GM23338 (cell line): ENCODE data around the gene C22orf23. TPM values are rescaled to one million over a fixed set of nuclear protein-coding genes. Genes with fewer than 3 reads are reported as not detected.

Experiments used
- ATAC-seq: fragments of 200-7000 bp; cut with Tn5 transposase; 3 replicates; pipeline ENCODE4 v1.9.1; 2020
- DNase-seq: peaks from one replicate; pipeline ENCODE4 v3.0.0-alpha.2; 2015; ENCODE audit warnings: low spot score
- H2AFZ ChIP-seq: fragments of 200-600 bp; sonication (generic); 2 replicates; pipeline ENCODE4 v1.8.0; 2016; ENCODE audit warnings: antibody characterized with exemption, mild to moderate bottlenecking, moderate library complexity
- H3F3A ChIP-seq: fragments of 200-600 bp; sonication (generic); replicated peaks from 2 replicates; pipeline ENCODE4 v1.8.0; 2017; ENCODE audit warnings: antibody characterized with exemption, mixed run types, low read depth
- H3K27ac ChIP-seq: fragments of 200-600 bp; sonication (generic); 2 replicates; pipeline ENCODE4 v1.6.1; 2016; ENCODE audit warnings: low read depth
- H3K27me3 ChIP-seq: fragments of 200-600 bp; sonication (generic); 2 replicates; pipeline ENCODE4 v1.8.0; 2016; ENCODE audit warnings: mild to moderate bottlenecking, mixed run types, moderate library complexity; ENCODE audit not compliant: insufficient read depth
- H3K36me3 ChIP-seq: fragments of 200-600 bp; sonication (generic); 2 replicates; pipeline ENCODE4 v1.8.0; 2016; ENCODE audit warnings: mild to moderate bottlenecking; ENCODE audit not compliant: insufficient read depth
- H3K4me1 ChIP-seq: fragments of 200-600 bp; sonication (generic); 2 replicates; pipeline ENCODE4 v1.8.0; 2016; ENCODE audit warnings: mild to moderate bottlenecking, moderate library complexity; ENCODE audit not compliant: insufficient read depth
- H3K4me2 ChIP-seq: fragments of 200-600 bp; sonication (generic); 2 replicates; pipeline ENCODE4 v1.7.1; 2017; ENCODE audit warnings: mixed run types
- H3K4me3 ChIP-seq: fragments of 200-600 bp; sonication (generic); 2 replicates; pipeline ENCODE4 v1.6.1; 2016; ENCODE audit warnings: mixed run types
- H3K79me2 ChIP-seq: fragments of 200-600 bp; sonication (generic); replicated peaks from 2 replicates; pipeline ENCODE4 v1.8.0; 2017; ENCODE audit warnings: mild to moderate bottlenecking; ENCODE audit not compliant: insufficient read depth
- H3K9me2 ChIP-seq: fragments of 200-600 bp; sonication (generic); 2 replicates; pipeline ENCODE4 v1.8.0; 2017; ENCODE audit not compliant: insufficient read depth
- H4K20me1 ChIP-seq: fragments of 200-600 bp; sonication (generic); replicated peaks from 2 replicates; pipeline ENCODE4 v1.8.0; 2017; ENCODE audit warnings: mild to moderate bottlenecking; ENCODE audit not compliant: insufficient read depth
- H3K27ac Mint-ChIP-seq: 2 replicates; pipeline ENCODE4 v1.8.0; 2020; ENCODE audit warnings: inconsistent platforms, mild to moderate bottlenecking, moderate library complexity, mixed read lengths
- H3K27me3 Mint-ChIP-seq: 3 replicates; pipeline ENCODE4 v1.8.0; 2022; ENCODE audit warnings: low read depth, mild to moderate bottlenecking, moderate library complexity, mixed read lengths, inconsistent platforms; ENCODE audit not compliant: insufficient read depth, poor library complexity
- H3K36me3 Mint-ChIP-seq: 3 replicates; pipeline ENCODE4 v1.8.0; 2021; ENCODE audit warnings: low read depth, mild to moderate bottlenecking, inconsistent platforms, moderate library complexity, mixed read lengths
- H3K4me1 Mint-ChIP-seq: 3 replicates; pipeline ENCODE4 v1.8.0; 2020; ENCODE audit warnings: mild to moderate bottlenecking, inconsistent platforms, mixed read lengths
- H3K4me3 Mint-ChIP-seq: 3 replicates; pipeline ENCODE4 v1.8.0; 2021; ENCODE audit warnings: moderate library complexity, mild to moderate bottlenecking, inconsistent platforms, mixed read lengths
- H3K9me3 Mint-ChIP-seq: 3 replicates; pipeline ENCODE4 v1.8.0; 2020; ENCODE audit warnings: moderate library complexity, mild to moderate bottlenecking, inconsistent platforms, mixed read lengths
- CREB1 ChIP-seq: fragments of 250-450 bp; sonication (Bioruptor Pico); IDR thresholded peaks from 2 replicates; pipeline ENCODE4 v1.5.0; 2020; ENCODE audit warnings: low read depth, mild to moderate bottlenecking, moderate library complexity
- EZH2 ChIP-seq: fragments of 200-600 bp; sonication (generic); IDR thresholded peaks from one replicate; pipeline ENCODE4 v1.8.0; 2017; ENCODE audit warnings: antibody characterized with exemption, mild to moderate bottlenecking, low read depth; ENCODE audit not compliant: unreplicated experiment
- EZH2phosphoT487 ChIP-seq: fragments of 200-600 bp; sonication (generic); IDR thresholded peaks from one replicate; pipeline ENCODE4 v1.8.1; 2018; ENCODE audit warnings: antibody characterized with exemption; ENCODE audit not compliant: unreplicated experiment
- NANOG ChIP-seq: IDR thresholded peaks from 2 replicates; pipeline ENCODE4 v1.6.1; 2016; ENCODE audit warnings: antibody characterized with exemption, borderline replicate concordance
- POLR2AphosphoS5 ChIP-seq: IDR thresholded peaks from 2 replicates; pipeline ENCODE4 v1.6.1; 2016; ENCODE audit warnings: antibody characterized with exemption, low read depth
- ZNF331 ChIP-seq: fragments of 250-450 bp; sonication (Bioruptor Pico); IDR thresholded peaks from 2 replicates; pipeline ENCODE4 v1.5.0; 2020; ENCODE audit warnings: low read depth, mild to moderate bottlenecking, moderate library complexity
- polyA plus RNA-seq: library from polyadenylated mRNA; unstranded; fragments of >200 nt; fragmentation: Nextera tagmentation; extraction: Ambion mirVana; gene quantifications from 2 replicates; pipeline ENCODE4 v1.2.1, GENCODE V29; 2016
- total RNA-seq: library from RNA; depleted of rRNA; stranded (reverse); fragments of >200 nt; shearing (Covaris generic); gene quantifications from 2 replicates; pipeline ENCODE4 v1.2.3, GENCODE V29; 2014
- TF ChIP-seq, protein P1 (sequence below): IDR thresholded peaks from one replicate; pipeline ENCODE4 v1.6.1; 2018; ENCODE audit warnings: antibody characterized with exemption; ENCODE audit not compliant: unreplicated experiment
- TF ChIP-seq, protein P2 (sequence below), 2 experiments: fragments of 200-600 bp in 1 of 2; sonication (generic) in 1 of 2; conservative IDR thresholded peaks; 2 replicates each; pipeline versions ENCODE4 v1.5.1 to v1.6.1; 2016 to 2017; ENCODE audit warnings: antibody characterized with exemption in 2 of 2, low read depth in 2 of 2, mild to moderate bottlenecking in 2 of 2, moderate library complexity in 1 of 2
- TF ChIP-seq, protein P3 (sequence below): IDR thresholded peaks from 2 replicates; pipeline ENCODE4 v1.6.1; 2016; ENCODE audit warnings: antibody characterized with exemption

Gene C22orf23
- total and polyA plus RNA-seq, 2 experiments from 2014 or later: 0.38 TPM; not detected in 1

DNA sequence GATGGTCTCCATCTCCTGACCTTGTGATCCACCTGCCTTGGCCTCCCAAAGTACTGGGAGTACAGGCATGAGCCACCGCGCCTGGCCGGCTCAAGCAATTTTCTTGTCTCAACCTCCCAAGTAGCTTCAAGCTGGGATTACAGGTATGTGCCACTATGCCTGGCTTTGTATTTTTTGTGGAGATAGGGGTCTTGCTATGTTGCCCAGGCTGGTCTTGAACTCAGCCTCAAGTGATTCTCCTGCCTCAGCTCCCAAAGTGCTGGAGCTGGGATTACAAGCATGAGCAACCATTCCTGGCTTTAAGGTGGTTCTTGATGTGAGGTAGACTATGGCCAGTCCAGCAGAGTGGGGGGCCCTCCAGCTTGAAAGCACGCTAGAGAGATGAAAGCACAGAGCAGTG, 7.7 kb upstream of the C22orf23 start (continued):
- no peak for TF ChIP-seq EZH2phosphoT487
- TF ChIP-seq, protein P1, sequence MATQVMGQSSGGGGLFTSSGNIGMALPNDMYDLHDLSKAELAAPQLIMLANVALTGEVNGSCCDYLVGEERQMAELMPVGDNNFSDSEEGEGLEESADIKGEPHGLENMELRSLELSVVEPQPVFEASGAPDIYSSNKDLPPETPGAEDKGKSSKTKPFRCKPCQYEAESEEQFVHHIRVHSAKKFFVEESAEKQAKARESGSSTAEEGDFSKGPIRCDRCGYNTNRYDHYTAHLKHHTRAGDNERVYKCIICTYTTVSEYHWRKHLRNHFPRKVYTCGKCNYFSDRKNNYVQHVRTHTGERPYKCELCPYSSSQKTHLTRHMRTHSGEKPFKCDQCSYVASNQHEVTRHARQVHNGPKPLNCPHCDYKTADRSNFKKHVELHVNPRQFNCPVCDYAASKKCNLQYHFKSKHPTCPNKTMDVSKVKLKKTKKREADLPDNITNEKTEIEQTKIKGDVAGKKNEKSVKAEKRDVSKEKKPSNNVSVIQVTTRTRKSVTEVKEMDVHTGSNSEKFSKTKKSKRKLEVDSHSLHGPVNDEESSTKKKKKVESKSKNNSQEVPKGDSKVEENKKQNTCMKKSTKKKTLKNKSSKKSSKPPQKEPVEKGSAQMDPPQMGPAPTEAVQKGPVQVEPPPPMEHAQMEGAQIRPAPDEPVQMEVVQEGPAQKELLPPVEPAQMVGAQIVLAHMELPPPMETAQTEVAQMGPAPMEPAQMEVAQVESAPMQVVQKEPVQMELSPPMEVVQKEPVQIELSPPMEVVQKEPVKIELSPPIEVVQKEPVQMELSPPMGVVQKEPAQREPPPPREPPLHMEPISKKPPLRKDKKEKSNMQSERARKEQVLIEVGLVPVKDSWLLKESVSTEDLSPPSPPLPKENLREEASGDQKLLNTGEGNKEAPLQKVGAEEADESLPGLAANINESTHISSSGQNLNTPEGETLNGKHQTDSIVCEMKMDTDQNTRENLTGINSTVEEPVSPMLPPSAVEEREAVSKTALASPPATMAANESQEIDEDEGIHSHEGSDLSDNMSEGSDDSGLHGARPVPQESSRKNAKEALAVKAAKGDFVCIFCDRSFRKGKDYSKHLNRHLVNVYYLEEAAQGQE: no peak
- TF ChIP-seq, protein P2, sequence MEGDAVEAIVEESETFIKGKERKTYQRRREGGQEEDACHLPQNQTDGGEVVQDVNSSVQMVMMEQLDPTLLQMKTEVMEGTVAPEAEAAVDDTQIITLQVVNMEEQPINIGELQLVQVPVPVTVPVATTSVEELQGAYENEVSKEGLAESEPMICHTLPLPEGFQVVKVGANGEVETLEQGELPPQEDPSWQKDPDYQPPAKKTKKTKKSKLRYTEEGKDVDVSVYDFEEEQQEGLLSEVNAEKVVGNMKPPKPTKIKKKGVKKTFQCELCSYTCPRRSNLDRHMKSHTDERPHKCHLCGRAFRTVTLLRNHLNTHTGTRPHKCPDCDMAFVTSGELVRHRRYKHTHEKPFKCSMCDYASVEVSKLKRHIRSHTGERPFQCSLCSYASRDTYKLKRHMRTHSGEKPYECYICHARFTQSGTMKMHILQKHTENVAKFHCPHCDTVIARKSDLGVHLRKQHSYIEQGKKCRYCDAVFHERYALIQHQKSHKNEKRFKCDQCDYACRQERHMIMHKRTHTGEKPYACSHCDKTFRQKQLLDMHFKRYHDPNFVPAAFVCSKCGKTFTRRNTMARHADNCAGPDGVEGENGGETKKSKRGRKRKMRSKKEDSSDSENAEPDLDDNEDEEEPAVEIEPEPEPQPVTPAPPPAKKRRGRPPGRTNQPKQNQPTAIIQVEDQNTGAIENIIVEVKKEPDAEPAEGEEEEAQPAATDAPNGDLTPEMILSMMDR (conservative IDR thresholded peaks at IDR 0.05; ENCODE audit: low read depth in 2 of 2): no peak
- TF ChIP-seq, protein P3, sequence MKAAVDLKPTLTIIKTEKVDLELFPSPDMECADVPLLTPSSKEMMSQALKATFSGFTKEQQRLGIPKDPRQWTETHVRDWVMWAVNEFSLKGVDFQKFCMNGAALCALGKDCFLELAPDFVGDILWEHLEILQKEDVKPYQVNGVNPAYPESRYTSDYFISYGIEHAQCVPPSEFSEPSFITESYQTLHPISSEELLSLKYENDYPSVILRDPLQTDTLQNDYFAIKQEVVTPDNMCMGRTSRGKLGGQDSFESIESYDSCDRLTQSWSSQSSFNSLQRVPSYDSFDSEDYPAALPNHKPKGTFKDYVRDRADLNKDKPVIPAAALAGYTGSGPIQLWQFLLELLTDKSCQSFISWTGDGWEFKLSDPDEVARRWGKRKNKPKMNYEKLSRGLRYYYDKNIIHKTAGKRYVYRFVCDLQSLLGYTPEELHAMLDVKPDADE: no peak

DNA sequence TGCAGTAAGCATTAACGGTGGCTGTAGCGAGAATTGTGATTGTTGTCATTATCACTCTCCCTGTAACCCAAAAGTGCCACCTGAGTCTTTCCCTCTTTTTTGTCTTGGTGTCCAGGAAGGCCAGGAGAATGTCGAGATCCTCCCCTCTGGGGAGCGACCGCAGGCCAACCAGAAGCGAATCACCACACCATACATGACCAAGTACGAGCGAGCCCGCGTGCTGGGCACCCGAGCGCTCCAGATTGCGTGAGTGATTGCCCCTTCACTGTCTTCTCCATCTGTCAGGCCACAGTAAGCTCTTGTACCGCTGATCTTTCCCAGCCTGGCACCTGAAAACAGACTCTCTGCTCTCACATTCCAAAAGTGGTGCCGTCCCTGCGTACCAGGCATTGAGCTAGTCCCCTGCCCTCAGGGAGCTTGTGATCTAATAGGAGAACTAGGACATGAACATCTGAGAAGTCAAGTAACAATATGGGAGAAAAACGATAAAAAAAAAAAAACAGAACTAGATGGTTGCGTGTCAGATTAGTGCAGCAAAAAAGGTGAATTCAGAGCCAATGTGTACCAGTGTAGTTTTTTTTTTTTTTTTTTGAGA, 5.9 kb upstream of the C22orf23 start:
- Histone ChIP-seq H2AFZ (no peak overlapping the region), H3K4me1 (0 out of 2 replicates have a peak, but pooled peaks cover 5% of the 10 kb centered on the region), H3K4me2 (no peak overlapping the region), H3K79me2 (peaks cover 27% of the 10 kb centered on the region), H3K36me3 (peaks cover 34% of the 10 kb centered on the region), H3K4me3 (no peak overlapping the region), H3K27me3 (no peaks in the 10 kb centered on the region), H4K20me1 (peaks cover 14% of the 10 kb centered on the region; the same call in 1 of the 2 replicates), H3K9me2 (no peaks in the 10 kb centered on the region), H3F3A (no peaks in the 10 kb centered on the region), H3K27ac (no peak overlapping the region)
- H3K36me3 Mint-ChIP-seq: peaks cover 62% of the 10 kb centered on the region
- H3K27me3 Mint-ChIP-seq: peaks cover 4% of the 10 kb centered on the region
- no peaks in the 10 kb centered on the region for H3K9me3 Mint-ChIP-seq
- no peak overlapping the region for H3K4me3 Mint-ChIP-seq
- DNase-seq: no peak
- peaks cover 6% of the 10 kb centered on the region; the same call in 2 of the 3 replicates for H3K4me1 Mint-ChIP-seq
- H3K27ac Mint-ChIP-seq: no peak overlapping the region; the same call in 1 of the 2 replicates
- ATAC-seq: no peak
- TF ChIP-seq CREB1 (CRISPR knock-in tag) (no peak), POLR2AphosphoS5 (no peak), EZH2 (no peak), NANOG (no peak), ZNF331 (no peak)
- TF ChIP-seq, protein P2 (conservative IDR thresholded peaks at IDR 0.05; ENCODE audit: low read depth in 2 of 2): no peak
- TF ChIP-seq, protein P3: no peak
